GM20000 (cell line): ENCODE results near the gene REX1BD.

Source experiments
- DNase-seq: peaks from one replicate; pipeline ENCODE4 v3.0.0; 2012; ENCODE audit warnings: low spot score
- TF ChIP-seq, protein P1 (sequence below): IDR thresholded peaks from 2 replicates; pipeline ENCODE4 v1.5.1; 2012; ENCODE audit warnings: mild to moderate bottlenecking, control low read depth; ENCODE audit errors: extremely low read depth, missing control alignments

REX1BD gene

DNA sequence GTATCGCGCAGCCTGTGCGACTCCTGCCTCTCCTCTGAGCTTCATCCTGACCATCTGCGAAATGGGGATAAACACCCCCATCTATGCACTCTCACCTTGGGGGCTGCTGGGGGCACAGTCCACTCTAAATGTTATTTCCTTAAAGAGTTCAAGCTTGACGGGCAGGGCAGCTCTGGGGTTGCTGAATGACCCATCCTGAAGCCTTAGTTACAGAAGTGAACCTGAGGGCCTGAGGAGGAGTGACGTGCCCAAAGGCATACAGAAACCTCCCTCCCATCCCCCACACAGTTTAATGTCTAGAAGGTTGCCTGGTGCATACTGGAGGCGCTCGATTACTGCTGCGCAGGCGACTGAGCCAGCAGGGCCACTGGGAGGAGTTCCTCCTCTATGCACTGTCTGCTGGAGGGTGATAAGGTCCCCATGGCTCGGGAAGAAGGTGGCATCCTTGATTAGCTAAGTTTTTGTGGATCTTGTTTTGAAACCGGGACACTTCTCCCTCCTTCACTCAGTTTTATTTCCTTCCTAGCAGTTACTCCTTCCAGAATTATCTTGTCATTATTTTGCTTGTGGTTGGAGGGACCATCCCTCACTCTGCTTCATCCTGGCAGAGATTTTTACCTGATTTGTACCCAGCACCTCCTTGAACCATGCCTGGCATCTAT, 44.7 kb upstream of the REX1BD start:
- DNase-seq, result peak; percentile 90
- TF ChIP-seq, protein P1, sequence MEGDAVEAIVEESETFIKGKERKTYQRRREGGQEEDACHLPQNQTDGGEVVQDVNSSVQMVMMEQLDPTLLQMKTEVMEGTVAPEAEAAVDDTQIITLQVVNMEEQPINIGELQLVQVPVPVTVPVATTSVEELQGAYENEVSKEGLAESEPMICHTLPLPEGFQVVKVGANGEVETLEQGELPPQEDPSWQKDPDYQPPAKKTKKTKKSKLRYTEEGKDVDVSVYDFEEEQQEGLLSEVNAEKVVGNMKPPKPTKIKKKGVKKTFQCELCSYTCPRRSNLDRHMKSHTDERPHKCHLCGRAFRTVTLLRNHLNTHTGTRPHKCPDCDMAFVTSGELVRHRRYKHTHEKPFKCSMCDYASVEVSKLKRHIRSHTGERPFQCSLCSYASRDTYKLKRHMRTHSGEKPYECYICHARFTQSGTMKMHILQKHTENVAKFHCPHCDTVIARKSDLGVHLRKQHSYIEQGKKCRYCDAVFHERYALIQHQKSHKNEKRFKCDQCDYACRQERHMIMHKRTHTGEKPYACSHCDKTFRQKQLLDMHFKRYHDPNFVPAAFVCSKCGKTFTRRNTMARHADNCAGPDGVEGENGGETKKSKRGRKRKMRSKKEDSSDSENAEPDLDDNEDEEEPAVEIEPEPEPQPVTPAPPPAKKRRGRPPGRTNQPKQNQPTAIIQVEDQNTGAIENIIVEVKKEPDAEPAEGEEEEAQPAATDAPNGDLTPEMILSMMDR, result peak; percentile 7

GRCh38 chr19:18551631-18552030, 37.0 kb upstream of the REX1BD start:
- TF ChIP-seq, protein P1, result no peak
- DNase-seq, result no peak

DNA sequence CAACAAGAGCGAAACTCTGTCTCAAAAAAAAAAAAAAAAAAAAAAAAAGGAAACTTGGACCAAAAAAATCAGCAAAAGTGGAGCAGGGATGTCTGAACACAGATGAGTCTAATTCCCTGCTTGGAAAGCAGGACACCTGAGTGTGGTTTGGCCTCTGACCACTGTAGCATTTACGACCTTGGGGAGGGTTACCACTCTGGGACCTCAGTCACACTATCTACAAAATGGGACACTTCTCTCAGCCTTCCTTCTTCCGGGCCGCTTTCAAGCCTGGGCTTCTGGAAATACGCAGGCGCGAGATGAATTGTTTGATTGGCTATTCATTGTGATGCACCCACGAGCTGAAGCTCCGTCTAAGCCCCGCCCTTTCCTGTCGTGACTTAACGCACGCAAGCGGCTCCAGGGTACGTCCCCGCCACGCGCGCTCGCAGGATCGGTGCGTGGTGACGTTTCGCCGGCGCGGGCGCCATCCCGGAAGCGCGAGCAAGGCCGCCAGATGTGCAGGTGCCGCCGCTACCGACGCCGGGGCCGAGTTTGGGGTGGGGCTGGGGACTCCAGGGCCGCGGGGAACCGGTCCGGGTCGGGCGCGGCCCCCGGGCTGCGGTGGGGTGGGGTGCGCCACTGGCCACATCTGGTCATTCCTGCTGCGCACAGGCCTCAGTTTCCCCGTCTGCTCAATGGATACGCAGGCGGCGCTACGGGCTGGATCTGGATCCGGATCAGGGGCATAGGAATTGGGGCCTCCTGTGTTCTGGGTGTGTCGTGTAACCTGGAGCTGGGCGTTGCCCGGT, 31.0 kb upstream of the REX1BD start, which contains the start of gene KXD1:
KXD1 (plus strand) TSS at position 460 of the 791 bp plus-strand sequence. CDS start 4,187 bp downstream, outside the sequence.
- TF ChIP-seq, protein P1, result no peak
- DNase-seq, result peak; percentile 98

- no peak for DNase-seq
- TF ChIP-seq, protein P1, result no peak
Observed at GRCh38 chr19:18558202-18558555, 30.4 kb upstream of the REX1BD start.

DNA sequence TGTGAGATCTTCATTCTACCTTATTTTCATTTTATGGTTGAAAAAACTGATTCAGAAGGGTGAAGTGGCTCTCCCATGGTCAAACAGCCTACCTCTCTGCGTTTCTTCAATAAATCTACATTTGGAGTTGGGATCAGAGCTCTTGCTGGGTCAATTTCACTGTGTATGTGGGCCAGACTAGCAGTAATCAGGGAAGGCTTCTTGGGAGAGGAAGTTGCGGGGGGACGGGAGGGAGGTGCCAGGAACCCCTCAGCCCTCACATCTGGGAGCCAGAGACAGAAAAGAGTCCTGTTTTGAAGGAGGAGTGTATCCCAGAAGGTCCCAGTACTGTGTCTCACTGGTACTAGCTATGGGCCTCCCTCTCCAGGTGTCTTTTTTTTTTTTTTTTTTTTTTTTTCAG, 30.0 kb upstream of the REX1BD start:
- TF ChIP-seq, protein P1, result no peak
- DNase-seq, result no peak

GRCh38 chr19:18559685-18560084, 28.9 kb upstream of the REX1BD start:
- TF ChIP-seq, protein P1, result no peak
- DNase-seq, result no peak

DNA sequence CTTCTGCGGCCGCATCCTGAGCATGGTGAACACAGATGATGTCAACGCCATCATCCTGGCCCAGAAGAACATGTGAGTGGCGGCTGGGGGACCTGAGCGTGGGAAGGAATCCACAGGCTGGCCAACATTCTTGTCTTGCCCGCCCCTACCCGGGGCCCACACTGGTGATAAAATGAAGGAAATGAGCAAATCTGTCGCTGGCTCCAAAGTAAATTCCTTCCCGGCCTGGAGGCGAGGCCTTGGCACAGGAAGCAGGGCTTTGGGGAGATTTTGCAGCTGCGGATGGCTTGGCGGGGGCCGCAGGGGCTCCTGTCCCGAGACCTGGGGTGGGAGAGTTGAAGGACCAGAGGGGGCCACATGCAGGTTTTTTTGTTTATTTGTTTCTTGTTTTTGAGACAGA, 26.5 kb upstream of the REX1BD start:
- no peak for DNase-seq
- TF ChIP-seq, protein P1, result no peak
